HG03442 (cell line): ENCODE results near the gene FAM83E.
A peak's percentile ranks its signal among the peaks of the same experiment; 100 is the strongest.
"Not testable (repeated sequence)": the region's sequence is repeated elsewhere in the genome, so short reads cannot be mapped to it uniquely, and the experiment has no call there.

Experiments
- ATAC-seq: cut with Tn5 transposase; IDR thresholded peaks from one replicate; pipeline ENCODE4 v1.9.1; 2021; ENCODE audit warnings: mild to moderate bottlenecking, moderate library complexity; ENCODE audit not compliant: unreplicated experiment

FAM83E gene

GRCh38 chr19:48614436-48615230, at the start of gene FAM83E:
Gene FAM83E (minus strand): TSS chr19:48615076. CDS start chr19:48613372, 1,704 bp downstream.
- ATAC-seq = no peak

- no peak for ATAC-seq
Observed at GRCh38 chr19:48664476-48664875, 49.6 kb upstream of the FAM83E start.

- no peak for ATAC-seq
Observed at GRCh38 chr19:48663667-48664066, 48.8 kb upstream of the FAM83E start.

GRCh38 chr19:48661711-48662090, 46.8 kb upstream of the FAM83E start:
- no peak for ATAC-seq

- peak; percentile 77 for ATAC-seq
Observed at GRCh38 chr19:48660852-48661710, 46.2 kb upstream of the FAM83E start.

- no peak for ATAC-seq
Observed at GRCh38 chr19:48659768-48660167, 44.9 kb upstream of the FAM83E start.

GRCh38 chr19:48658483-48658882, 43.6 kb upstream of the FAM83E start:
- ATAC-seq = no peak

- ATAC-seq = not testable (repeated sequence)
Observed at GRCh38 chr19:48657828-48658227, 43.0 kb upstream of the FAM83E start.

GRCh38 chr19:48656840-48657474, 42.1 kb upstream of the FAM83E start:
- ATAC-seq = no peak

- ATAC-seq = no peak
Observed at GRCh38 chr19:48654299-48655059, 39.6 kb upstream of the FAM83E start.

- no peak for ATAC-seq
Observed at GRCh38 chr19:48651683-48652048, 36.8 kb upstream of the FAM83E start.

- no peak for ATAC-seq
Observed at GRCh38 chr19:48650974-48651682, 36.3 kb upstream of the FAM83E start.

- ATAC-seq = no peak
Observed at GRCh38 chr19:48648134-48648533, 33.3 kb upstream of the FAM83E start.

GRCh38 chr19:48646722-48647216, 31.9 kb upstream of the FAM83E start:
- no peak for ATAC-seq

GRCh38 chr19:48646001-48646721, 31.3 kb upstream of the FAM83E start, which contains the start of gene CA11:
Gene CA11 (minus strand): TSS chr19:48646187. CDS start chr19:48645632, 555 bp downstream.
- peak; percentile 58 for ATAC-seq

- ATAC-seq = no peak
Observed at GRCh38 chr19:48645620-48646000, 30.7 kb upstream of the FAM83E start.

- ATAC-seq = no peak
Observed at GRCh38 chr19:48644839-48645619, 30.2 kb upstream of the FAM83E start.

- no peak for ATAC-seq
Observed at GRCh38 chr19:48644355-48644754, 29.5 kb upstream of the FAM83E start.
